Gastrocnemius medialis (tissue), 4 donors: ENCODE measurements around the gene IL34. TPM values are rescaled to one million over a fixed set of nuclear protein-coding genes. Genes with fewer than 3 reads are reported as not detected.
A peak's percentile ranks its signal among the peaks of the same experiment; 100 is the strongest.

Source experiments
- ATAC-seq, 2 donors: fragments of 150-250 bp; one replicate each; pipeline ENCODE4 v1.9.1; 2016
- DNase-seq, 2 donors: peaks; one replicate each; pipeline ENCODE4 v3.0.0-alpha.2; 2019
- H3K27ac ChIP-seq, 4 donors: fragments of 200-600 bp; sonication (generic); 1 replicate in 1 of 4; 2 replicates in 3 of 4; pipeline ENCODE4 v1.5.1; 2016 to 2018; ENCODE audit warnings: mild to moderate bottlenecking in 2 of 4, moderate library complexity in 1 of 4
- H3K27me3 ChIP-seq, 3 donors: fragments of 200-600 bp; sonication (generic) in 2 of 3; 1 replicate in 1 of 3; 2 replicates in 2 of 3; pipeline versions ENCODE4 v1.5.1 to v1.6.0; 2016 to 2019; ENCODE audit warnings: mild to moderate bottlenecking in 1 of 3, moderate library complexity in 1 of 3
- H3K36me3 ChIP-seq, 2 donors: fragments of 200-600 bp; sonication (generic) in 1 of 2; one replicate each; pipeline ENCODE4 v1.5.1; 2017 to 2018
- H3K4me1 ChIP-seq, 2 donors: fragments of 200-600 bp; sonication (generic) in 1 of 2; one replicate each; pipeline ENCODE4 v1.5.1; 2016 to 2017; ENCODE audit warnings: mild to moderate bottlenecking in 2 of 2
- H3K4me3 ChIP-seq, 4 donors: fragments of 200-600 bp; sonication (generic) in 3 of 4; 1 replicate in 1 of 4; 2 replicates in 3 of 4; pipeline ENCODE4 v1.5.1; 2016 to 2019; ENCODE audit warnings: mild to moderate bottlenecking in 2 of 4
- H3K9me3 ChIP-seq, 3 donors: fragments of 200-600 bp; sonication (generic) in 2 of 3; 1 replicate in 1 of 3; 2 replicates in 2 of 3; pipeline ENCODE4 v1.5.1; 2016 to 2019
- CTCF ChIP-seq, 5 experiments: fragments of 450-650 bp in 3 of 5; fragments of 200-600 bp in 2 of 5; sonication (generic) in 2 of 5; IDR thresholded peaks in 4 of 5; conservative IDR thresholded peaks in 1 of 5; 1 replicate in 4 of 5; 2 replicates in 1 of 5; pipeline ENCODE4 v1.5.1; 2016 to 2019; ENCODE audit warnings: antibody characterized with exemption in 5 of 5, mild to moderate bottlenecking in 3 of 5, moderate library complexity in 3 of 5
- POLR2A ChIP-seq, 2 donors: fragments of 450-650 bp; IDR thresholded peaks; one replicate each; pipeline ENCODE4 v1.6.1; 2017; ENCODE audit warnings: antibody characterized with exemption in 2 of 2, mild to moderate bottlenecking in 2 of 2, moderate library complexity in 2 of 2
- in situ Hi-C, 4 donors: fragments of 200-750 bp; cut with MboI; loops; one replicate each; pipeline versions ENCODE4 v1.15.0 to v1.8.0; 2017; ENCODE audit warnings: low sequenced_read_pairs in 4 of 4
- intact Hi-C: fragments of 100-400 bp; cut with DNase I; formaldehyde crosslinking; loops from one replicate; pipeline ENCODE4 v1.15.1; 2023; ENCODE audit warnings: low total_unique reads
- total RNA-seq, 4 donors: library from RNA; depleted of rRNA; stranded (reverse); fragments of >200 nt; gene quantifications; one replicate each; pipeline versions ENCODE4 v1.1.0 to v1.2.3, GENCODE V29; 2016

The IL34 gene
- total RNA-seq, 4 donors from 2014 or later: 0.71 to 93.0 (median 22.1) TPM

GRCh38 chr16:70683146-70683944, 37.0 kb downstream of the IL34 start:
- Histone ChIP-seq H3K4me3 (peak overlapping the region in 1 of 4 donors; percentile 73), H3K36me3 (peaks cover 0 to 13% of the 10 kb centered on the region in 2 donors), H3K27me3 (no peaks in the 10 kb centered on the region), H3K27ac (peak overlapping the region; percentile 4 to 88 (median 64)), H3K9me3 (no peaks in the 10 kb centered on the region), H3K4me1 (peaks cover 50 to 67% of the 10 kb centered on the region in 2 donors)
- DNase-seq: no peak
- in situ Hi-C loops: loop anchor here in 2 of 4 donors (5.0 to 10.0 kb wide), 3 partner anchors 51 to 89 kb away; no protein-coding TSS in a partner anchor
- intact Hi-C loops: no loop called here
- no peak for TF ChIP-seq CTCF (IDR thresholded peaks at IDR 0.05 in 4 of 5, conservative IDR thresholded peaks at IDR 0.05 in 1 of 5)
- no peak for ATAC-seq

DNA sequence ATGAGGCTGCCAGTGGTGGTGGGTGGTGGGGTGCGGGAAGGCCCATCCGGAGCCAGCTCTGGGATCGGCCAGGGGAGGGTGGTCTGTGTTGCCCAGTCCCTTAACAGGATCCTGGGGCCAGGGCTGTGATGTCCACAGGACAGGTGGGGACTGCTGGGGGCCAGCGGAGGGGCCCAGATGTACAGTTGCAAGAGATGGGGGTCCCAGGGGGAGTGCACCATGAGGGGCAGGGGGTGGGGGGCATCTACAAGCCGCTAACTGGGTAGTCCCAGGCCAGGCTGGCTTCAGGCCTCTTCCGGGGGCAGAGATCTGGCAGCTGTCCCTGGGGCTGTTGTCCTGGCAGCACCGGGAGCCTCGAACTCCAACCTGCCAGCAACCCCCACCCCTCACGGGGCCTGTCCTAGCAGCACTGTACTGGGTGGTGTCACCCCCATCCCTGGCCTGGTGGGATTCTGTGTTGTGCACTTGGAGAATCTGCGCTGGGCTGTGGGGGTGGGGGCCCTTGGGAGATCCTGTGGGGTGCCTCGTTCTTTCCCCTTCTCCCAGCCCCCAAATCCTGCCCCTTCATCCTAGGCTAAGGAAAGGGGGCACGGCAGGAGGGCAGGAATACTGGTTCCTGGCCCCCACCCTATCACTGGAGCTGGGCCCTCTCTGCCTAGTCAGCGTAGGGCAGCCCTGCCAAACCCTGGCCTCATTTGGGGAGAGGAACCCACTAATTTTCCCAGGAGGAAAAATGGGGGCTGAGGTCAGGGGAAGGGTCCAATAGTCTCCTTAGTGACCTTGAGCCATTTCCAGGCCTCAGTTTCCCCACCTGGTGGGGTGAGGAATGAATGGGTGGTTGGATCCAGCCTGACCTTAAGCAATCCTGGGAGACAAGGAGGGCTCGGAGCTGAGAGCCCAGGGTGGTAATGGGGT, 38.0 kb downstream of the IL34 start:
- TF ChIP-seq POLR2A (IDR thresholded peaks at IDR 0.05) (no peak), CTCF (IDR thresholded peaks at IDR 0.05 in 4 of 5, conservative IDR thresholded peaks at IDR 0.05 in 1 of 5) (no peak)
- H3K9me3 ChIP-seq: no peaks in the 10 kb centered on the region
- no peaks in the 10 kb centered on the region for H3K27me3 ChIP-seq
- peak overlapping the region; percentile 50 to 88 (median 80) for H3K27ac ChIP-seq
- peaks cover 0 to 2% of the 10 kb centered on the region in 2 donors for H3K36me3 ChIP-seq
- no peak for ATAC-seq
- intact Hi-C loops: no loop called here
- peak overlapping the region; percentile 70 to 80 (median 72) for H3K4me3 ChIP-seq
- peaks cover 61 to 77% of the 10 kb centered on the region in 2 donors for H3K4me1 ChIP-seq
- DNase-seq: no peak
- in situ Hi-C loops: loop anchor here in 2 of 4 donors (5.0 to 10.0 kb wide), 3 partner anchors 50 to 88 kb away; no protein-coding TSS in a partner anchor

- ATAC-seq (peak; percentile 8 to 16), DNase-seq (peak in 1 of 2 donors; percentile 26)
- Histone ChIP-seq H3K36me3 (no peaks in the 10 kb centered on the region), H3K4me1 (peaks cover 67 to 86% of the 10 kb centered on the region in 2 donors), H3K27ac (peak overlapping the region; percentile 50 to 88 (median 80)), H3K27me3 (no peaks in the 10 kb centered on the region), H3K4me3 (peak overlapping the region; percentile 70 to 80 (median 72)), H3K9me3 (no peaks in the 10 kb centered on the region)
- in situ Hi-C loops (loop anchor here in 2 of 4 donors (10.0 kb wide), 2 partner anchors 50 to 80 kb away; no protein-coding TSS in a partner anchor), intact Hi-C loops (no loop called here)
- TF ChIP-seq POLR2A (IDR thresholded peaks at IDR 0.05): no peak
- no peak for TF ChIP-seq CTCF (IDR thresholded peaks at IDR 0.05 in 4 of 5, conservative IDR thresholded peaks at IDR 0.05 in 1 of 5)
Observed at GRCh38 chr16:70685061-70685937, 38.9 kb downstream of the IL34 start.

GRCh38 chr16:70685938-70686375, 39.6 kb downstream of the IL34 start, which contains the start of gene MTSS2:
MTSS2 (minus strand) TSS chr16:70686053; CDS start chr16:70685791, 262 bp downstream.
- Histone ChIP-seq H3K36me3 (no peaks in the 10 kb centered on the region), H3K27me3 (no peaks in the 10 kb centered on the region), H3K4me3 (peak within 1 kb of the TSS; percentile 70 to 80 (median 72)), H3K4me1 (peaks cover 73 to 90% of the 10 kb centered on the region in 2 donors), H3K9me3 (no peaks in the 10 kb centered on the region), H3K27ac (peak within 1 kb of the TSS; percentile 88 to 97 (median 94))
- in situ Hi-C loops: loop anchor here in 2 of 4 donors (10.0 kb wide), 2 partner anchors 49 to 79 kb away; no protein-coding TSS in a partner anchor
- ATAC-seq (peak; percentile 51 to 63), DNase-seq (peak; percentile 80 to 88)
- intact Hi-C loops: loop anchor here (1.0 kb wide), 1 partner anchor 29 kb away; no protein-coding TSS in a partner anchor
- TF ChIP-seq CTCF (IDR thresholded peaks at IDR 0.05 in 4 of 5, conservative IDR thresholded peaks at IDR 0.05 in 1 of 5) (peak in 3 of 5 experiments; percentile 3 to 38 (median 29)), POLR2A (IDR thresholded peaks at IDR 0.05) (peak; percentile 83 to 89)
